Posterior vena cava (tissue), 2 donors: Measurements from ENCODE around the gene AFF3. TPM values are rescaled to one million over a fixed set of nuclear protein-coding genes. Genes with fewer than 3 reads are reported as not detected.

ENCODE experiments used
- DNase-seq: peaks from one replicate; pipeline ENCODE4 v3.0.0-alpha.2; 2020; ENCODE audit warnings: low spot score
- intact Hi-C, 2 donors: fragments of 100-400 bp; cut with DNase I; formaldehyde crosslinking; loops; one replicate each; pipeline versions ENCODE4 v1.14.1 to v1.14.2; 2022 to 2023
- total RNA-seq, 2 donors: library from RNA; stranded (reverse); fragmentation: NEBNext Ultra II Directional; extraction: Animal tissue kit (Norgen Biotek cat#: 25700); gene quantifications; one replicate each; pipeline ENCODE4 v1.2.1, GENCODE V29; 2021
- donor health status: DM: yes; HTN: yes; CAD: no.
- donor health status: DM: yes; HTN: yes; CAD: no.

Gene AFF3
- total RNA-seq, 2 donors from 2014 or later: 15.5 to 26.4 TPM

DNA sequence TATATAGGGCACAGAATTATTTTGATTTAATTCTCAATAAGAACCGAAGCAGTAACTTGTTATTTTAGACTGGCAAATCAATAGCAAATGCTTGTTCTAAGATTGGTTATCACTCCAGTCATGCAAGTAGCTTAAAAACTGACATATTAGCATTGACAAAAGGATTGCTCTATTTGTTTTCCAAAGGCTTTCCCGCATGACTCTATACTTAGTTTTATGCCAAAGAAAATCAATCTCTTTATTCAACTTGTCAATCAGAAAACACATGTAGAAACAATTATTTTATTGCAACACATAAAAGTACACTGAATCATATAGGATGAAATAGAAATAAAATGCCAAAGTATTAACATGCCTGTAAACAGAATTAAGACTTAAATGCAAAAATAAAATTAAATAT lies 108.4 kb downstream of the AFF3 start:
- DNase-seq: no peak
- intact Hi-C loops: no loop called here

DNA sequence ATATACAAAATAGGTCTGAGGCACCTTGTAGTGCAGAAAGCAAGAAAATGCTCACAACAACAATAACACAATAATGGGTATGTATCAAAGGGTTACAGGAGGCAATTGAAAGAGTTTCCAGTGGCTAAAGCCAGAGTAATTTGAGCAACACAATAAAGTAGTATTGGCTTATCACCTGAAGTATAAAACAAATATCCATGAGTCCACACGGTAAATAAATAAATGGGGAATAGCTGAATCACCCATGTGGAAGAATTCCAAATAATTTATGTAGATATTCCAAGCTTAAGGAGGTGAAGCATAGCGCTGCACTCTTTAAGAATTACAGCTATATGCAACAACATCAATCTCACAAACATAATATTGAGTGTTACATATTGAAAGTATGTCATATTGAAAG lies 110.8 kb downstream of the AFF3 start:
- no peak for DNase-seq
- intact Hi-C loops: no loop called here

DNA sequence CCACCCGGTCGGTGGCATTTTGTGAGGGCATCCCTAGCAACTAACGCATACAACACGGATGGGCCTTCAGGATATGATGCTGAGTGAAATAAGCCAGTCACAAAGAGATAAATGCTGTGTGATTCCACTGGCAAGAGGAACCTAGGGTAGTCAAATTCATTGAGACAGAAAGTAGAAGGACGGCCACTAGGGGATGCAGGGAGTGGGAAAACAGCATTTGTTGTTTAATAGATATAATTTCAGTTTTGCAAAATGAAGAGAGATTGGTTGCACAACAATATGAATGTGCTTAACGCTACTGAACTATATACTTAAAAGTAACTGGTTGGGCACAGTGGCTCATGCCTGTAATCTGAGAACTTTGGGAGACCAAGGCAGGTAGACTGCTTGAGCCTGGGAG lies 112.9 kb downstream of the AFF3 start:
- no peak for DNase-seq
- intact Hi-C loops: no loop called here

DNA sequence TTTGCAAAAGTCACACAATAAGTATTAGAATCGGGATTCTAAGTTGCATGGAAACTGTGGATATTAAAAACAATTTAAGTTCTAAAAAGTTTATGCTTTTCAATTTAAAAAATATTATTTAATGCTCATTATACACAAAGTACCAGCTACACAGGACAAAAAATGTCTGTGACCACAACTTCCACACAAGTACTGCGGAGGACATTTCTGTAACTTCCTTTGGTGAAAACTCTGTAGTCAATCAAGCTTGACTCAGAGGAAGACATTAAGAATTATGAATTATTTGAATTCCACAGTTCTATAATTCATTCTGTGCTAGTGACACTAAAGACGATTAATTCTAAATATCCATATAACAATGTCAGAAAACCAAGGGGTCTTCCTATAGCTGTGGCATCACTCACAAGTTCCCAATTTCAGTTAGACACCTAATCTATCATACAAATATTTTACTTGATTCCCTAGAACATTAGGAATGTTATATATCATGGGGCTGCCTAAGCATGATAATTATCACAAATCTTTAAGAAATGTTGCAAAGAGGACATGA lies 120.5 kb downstream of the AFF3 start:
- intact Hi-C loops: no loop called here

DNA sequence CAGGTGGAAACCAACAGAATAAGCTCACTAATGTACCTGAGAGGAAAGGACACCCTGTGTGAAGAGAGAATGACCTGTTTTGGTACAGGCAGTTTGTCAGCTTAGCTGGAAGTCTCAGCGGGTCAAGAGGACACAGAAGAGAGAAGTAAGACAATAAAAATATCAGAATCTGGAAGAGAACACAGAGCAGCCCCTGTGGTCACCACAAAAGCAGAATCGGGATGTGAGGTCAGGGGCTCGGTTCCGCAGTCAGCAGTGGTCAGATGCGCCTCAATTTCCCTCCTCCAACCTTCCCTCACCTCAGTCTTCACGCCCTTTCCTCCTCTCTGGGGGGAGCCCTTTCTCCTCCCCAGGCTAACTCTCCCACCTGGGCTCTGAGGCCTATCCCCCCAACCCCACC lies 122.9 kb downstream of the AFF3 start:
- intact Hi-C loops: no loop called here

More for the DNA sequence above, 120.5 kb downstream of the AFF3 start:
- no peak for DNase-seq

DNA sequence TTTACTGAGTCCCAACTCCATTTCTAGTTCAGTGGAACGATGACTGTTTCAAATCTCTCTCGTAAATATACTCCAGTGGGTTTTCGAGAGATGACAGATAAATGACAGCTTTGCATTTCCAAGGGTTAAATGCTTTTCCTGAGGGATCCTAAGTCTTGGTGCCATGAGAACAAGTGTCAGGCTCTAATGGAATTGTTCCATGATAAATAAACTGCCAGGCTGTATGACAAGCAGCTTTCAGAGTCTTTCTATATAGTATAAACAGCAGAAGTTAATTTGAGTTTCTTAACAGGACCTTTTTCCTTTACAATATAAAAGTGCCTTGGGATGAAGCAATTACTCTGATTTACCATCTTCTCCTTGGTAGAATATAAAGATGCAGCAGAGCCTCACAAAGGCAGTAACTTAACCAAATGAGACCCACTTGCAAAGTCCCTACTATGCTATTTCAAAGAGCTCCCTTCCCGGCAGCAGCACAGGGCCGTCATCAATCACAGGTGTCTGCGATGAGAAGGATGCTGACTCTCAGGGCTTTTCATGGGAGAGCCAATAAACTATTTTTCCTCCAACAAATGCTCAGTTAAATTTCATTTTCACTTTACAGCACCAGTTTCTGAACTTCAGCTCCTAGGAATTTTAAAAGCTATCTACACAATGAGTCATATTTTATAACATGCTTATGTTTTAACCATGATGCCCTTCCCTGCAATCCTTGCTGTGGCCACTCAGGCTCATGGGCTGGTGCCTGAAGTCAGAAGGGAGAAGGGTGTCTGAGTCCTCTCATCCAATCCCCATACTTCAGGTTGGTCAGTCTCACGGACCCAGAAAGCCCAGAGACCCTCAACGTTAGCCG lies 123.8 kb downstream of the AFF3 start:
- intact Hi-C loops: no loop called here

More for the DNA sequence above, 122.9 kb downstream of the AFF3 start:
- no peak for DNase-seq

DNA sequence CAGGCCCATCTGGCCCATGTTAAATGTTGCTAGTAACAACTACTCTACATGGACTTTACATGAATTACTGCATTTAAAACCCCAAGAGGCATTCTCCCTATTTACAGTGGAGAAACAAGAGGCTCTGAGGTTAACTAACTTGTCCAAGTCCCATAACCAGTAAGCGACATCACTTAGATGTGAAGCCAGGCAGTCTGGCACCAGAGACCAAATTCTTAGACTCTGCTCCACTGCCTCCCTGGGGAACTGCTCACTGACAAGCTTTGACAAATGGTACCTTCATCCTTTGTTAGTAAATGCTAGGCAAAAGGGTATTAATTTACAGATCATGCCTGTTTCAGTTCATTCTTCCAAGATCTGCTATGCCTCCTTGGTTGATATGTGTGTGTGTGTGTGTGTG lies 124.8 kb downstream of the AFF3 start:
- intact Hi-C loops: no loop called here
- no peak for DNase-seq

More for the DNA sequence above, 123.8 kb downstream of the AFF3 start:
- no peak for DNase-seq

DNA sequence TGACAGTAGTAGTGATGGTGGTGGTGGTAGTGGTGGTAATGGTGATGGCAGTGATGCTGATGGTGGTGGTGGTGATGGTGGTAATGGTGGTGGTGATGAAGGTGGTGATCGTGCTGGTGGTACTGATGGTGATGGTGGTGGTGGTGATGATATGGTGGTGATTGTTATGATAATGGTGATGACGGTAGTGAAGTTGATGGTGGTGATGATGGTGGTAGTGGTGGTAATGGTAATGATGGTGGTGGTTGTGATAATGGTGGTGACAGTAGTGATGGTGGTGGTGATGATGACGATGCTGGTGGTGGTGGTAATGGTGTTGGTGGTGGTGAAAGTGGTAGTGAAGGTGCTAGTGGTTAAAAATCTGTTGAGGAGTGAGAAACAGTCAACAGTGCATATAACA lies 125.6 kb downstream of the AFF3 start:
- intact Hi-C loops: no loop called here
- no peak for DNase-seq

DNA sequence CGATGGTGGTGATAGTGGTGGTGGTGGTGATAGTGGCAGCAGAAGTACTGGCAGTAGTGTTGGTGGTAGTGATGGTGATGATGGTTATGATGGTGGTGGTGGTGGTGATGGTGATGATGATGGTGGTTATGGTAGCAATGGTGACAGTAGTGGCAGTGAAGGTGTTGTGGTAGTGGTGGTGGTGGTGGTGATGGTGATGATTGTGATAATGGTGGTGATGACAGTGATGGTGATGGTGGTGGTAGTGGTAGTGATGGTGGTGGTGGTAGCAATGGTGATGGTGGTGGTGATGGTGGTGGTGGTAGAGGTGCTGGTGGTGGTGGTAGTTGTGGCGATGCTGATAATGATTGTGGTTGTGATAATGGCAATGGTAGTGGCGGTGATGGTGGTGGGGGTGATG lies 126.5 kb downstream of the AFF3 start:
- DNase-seq: no peak
- intact Hi-C loops: no loop called here

DNA sequence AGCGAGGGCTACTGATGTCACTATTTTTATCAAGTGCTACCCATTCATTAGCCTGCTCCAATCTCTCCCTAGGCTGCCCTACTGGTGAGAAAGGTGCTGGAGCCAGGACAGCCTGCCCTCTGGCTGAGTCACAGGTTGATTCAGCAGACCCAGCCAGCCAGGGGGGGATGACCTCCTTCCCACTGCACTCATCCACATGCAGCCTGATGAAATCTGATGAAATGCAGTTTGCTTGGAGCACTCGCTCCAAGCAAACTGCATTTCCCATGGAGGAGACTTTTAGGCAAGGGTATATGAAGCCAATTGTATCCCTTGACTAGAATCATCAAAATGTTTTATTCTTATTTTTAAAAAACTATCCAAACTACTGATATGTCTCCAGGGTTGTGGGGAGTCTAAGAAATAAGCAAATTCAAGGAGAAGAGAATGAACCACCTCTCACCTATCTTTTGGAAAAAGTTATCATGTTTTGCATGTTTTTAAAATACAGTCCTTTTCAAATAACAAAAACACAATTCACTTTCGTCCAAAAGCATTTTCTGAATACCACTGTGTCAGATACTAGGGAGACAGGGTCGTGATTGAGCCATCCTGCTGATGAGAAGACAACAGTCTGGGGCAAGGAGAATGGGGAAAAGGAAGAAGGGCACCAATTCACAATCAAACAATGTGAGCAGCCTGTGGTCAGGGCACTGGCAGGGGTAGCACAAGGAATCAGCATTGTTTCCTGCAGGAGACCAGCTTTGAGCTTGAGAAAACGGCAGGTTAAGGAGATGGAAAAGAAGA lies 128.3 kb downstream of the AFF3 start:
- intact Hi-C loops: no loop called here
- peak; percentile 85 for DNase-seq

DNA sequence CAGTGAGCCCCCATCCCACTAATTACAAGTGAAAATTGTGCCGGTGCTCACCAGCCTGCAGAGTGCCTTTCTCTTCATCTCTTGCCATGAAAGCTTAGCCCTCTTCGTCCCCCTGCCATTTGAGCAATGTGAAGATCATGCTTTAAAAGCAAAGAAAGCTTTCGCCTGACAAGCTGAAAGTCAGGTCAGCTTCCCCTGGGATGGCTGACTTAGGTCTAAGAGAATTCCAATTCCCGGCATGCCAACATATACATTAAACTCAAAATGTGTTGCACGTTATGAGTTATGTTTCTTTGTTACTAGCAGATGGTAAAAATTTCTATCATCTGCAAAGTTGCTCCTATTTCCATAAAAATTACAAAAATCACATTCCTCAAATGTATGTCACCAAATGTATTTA lies 129.8 kb downstream of the AFF3 start:
- DNase-seq: no peak
- intact Hi-C loops: no loop called here

DNA sequence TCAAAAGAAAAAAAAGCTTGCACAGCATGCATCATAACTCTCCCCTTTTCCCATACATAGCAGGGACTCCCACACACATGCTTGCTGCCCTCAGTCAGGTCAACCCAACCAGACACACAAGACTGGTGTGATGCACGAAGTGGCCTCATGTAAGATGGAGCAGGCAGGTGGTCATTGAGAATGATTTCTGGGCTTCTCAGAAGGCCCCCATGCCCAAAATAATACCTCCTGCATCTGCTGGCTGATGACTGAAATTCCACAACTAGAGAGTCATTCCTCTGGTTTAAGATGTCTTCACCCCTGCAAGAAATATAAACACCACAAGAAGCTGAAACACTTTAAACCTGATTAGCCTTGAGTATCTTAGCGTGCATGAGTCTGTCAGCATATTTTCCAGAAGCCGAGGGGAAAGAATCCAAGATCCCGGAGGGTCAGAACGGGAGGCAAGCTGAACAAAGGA lies 131.1 kb downstream of the AFF3 start:
- intact Hi-C loops: no loop called here
- DNase-seq: no peak

DNA sequence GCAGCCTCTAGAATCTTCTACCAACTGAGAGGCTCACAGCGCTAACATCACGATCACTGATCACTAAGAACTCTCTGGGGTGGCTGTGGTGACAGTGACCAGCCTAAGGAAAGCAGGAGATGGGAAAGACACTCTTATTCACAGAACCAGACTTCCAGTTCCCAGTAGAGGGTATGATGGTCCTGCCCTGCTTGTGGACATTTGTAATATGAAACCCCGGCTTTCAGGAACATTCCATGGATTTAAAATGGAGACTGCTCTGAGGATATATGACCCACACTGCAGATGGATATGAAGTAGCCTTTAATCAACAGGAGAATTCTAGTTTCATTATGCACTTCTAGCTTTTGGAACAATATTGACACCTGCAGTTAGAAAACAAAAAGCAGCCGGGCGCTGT lies 131.8 kb downstream of the AFF3 start:
- intact Hi-C loops: no loop called here

DNA sequence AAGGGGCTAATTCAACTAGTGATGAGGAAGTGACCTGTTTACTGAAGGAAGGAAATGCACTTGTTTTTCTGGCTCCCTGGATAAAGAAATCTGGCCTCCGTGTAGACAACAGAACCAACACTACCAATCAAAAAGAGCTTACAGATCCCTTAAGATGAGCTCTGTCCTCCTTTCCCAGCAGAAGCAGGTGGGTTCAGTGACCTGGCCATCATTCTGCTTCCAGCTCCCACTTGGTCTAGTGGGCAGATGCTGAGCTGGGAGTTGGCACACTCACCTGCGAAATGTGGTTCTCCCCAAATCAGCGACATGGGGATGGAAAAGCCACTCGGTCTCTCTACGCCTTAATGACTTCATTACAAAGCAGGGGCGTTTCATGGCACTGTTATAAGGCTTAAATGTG lies 132.6 kb downstream of the AFF3 start:
- intact Hi-C loops: no loop called here
- no peak for DNase-seq

More for the DNA sequence above, 131.8 kb downstream of the AFF3 start:
- DNase-seq: no peak

DNA sequence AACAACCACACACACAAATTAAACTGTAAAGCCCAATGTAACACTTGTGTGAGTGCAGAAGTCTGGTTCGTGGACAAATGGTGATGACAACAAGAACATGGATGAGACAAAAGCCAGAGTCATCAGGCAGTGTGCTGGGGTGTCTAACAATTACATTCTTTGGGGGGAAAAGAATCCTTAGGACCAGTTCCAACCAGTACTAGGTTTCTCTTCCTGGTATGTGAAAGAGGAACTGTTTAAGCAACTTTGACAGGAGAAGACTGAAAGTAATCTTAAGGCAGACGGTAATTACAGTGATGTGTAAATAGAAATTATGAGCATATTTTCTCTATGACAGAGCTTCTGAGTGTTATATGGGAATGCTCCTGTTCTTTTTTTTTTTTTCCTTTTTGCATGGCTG lies 133.4 kb downstream of the AFF3 start:
- intact Hi-C loops: no loop called here
- DNase-seq: no peak

DNA sequence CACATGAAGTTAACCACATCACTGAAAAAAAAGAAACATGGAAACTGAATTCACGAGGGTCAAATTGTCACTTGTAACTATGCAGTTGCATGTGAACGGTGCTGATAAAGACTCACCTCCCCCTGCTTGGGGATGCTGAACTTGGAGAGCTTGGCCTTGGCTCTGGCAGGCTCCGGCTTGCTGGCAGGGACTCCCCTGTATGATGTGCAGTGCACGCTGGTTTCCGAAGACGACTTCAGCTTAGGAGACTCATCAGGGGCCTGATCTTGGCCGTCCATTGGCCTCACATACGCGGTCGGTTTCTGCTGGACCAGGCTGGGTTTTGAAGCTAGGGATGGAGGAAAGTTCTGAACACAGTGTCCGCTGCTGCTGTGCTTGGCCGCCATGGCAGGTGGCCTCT lies 135.9 kb downstream of the AFF3 start:
- intact Hi-C loops: no loop called here
- DNase-seq: no peak

DNA sequence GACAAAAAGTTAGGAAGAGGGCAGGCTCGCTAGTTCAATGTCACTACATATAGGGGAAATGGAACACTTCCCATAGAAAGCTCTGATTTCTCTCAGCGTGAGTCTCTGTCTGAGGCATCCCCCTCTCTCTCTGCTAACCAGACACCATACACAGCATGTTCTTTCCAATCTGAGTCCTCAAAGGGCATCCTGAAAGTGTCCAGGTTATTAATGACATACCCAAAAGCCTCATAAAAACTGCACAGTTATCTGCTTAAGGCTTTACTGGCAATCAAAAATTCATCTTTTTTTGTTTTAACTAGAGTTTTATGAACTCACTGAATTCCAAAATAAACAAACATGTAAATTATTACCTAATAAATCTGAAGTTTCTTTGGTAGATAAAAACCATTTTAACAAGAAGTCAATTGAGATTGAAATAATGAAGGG lies 137.4 kb downstream of the AFF3 start:
- DNase-seq: no peak
- intact Hi-C loops: no loop called here

DNA sequence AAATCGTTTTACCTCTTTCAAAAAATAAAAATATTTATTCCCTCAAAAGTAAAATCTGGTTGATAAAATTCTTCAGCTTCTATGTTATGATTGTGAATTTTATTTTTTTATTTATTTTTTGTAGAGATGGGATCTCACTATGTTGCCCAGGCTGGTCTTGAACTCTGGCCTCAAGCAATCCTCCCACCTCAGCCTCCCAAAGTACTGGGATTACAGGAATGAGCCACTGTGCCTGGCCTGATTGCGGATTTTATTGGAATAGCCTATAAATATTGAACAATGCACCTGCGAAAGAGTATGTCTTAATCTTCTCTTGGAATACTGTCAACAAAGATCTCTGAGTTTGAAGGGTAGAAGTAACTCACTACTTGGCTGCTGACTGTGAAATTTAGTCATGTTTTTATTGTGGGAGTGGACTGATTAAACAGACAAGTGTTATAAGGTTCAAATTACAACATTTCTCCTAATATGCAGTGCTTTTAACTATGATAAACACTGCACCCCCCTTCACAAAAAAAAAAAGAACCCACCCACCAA lies 138.0 kb downstream of the AFF3 start:
- DNase-seq: no peak
- intact Hi-C loops: no loop called here

DNA sequence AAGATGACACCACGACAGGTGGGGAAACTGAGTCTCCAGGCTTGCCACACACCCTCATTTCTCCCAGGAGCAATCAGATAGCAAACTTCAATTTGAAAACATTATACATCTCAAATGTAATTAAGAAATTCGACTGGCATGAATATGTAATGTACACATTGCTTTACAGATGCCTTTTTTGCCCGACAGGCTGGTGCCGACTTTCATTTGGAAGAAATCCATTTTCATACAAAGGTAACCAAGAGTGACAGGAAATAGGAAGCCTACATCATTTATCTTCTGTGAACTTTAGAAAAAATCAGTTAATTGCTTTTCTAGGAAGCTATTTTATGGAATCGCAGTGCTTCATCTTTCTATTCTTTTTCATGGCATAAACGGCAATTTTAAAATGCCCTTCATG lies 140.3 kb downstream of the AFF3 start:
- no peak for DNase-seq
- intact Hi-C loops: no loop called here
